HepG2 (cell line): ENCODE results near the gene DHH. TPM values are rescaled to one million over a fixed set of nuclear protein-coding genes. Genes with fewer than 3 reads are reported as not detected.

ENCODE experiments used
- ARNT2 ChIP-seq: sonication (generic); formaldehyde crosslinking; IDR thresholded peaks from 2 replicates; pipeline ENCODE4 v1.8.0; 2022; ENCODE audit warnings: mild to moderate bottlenecking, low read depth, missing genetic modification reagents, moderate library complexity
- CBX1 ChIP-seq: IDR thresholded peaks from one replicate; pipeline ENCODE4 v1.6.1; 2016; ENCODE audit warnings: antibody characterized with exemption, low read depth
- DNMT1 ChIP-seq: sonication (generic); formaldehyde crosslinking; IDR thresholded peaks from 2 replicates; pipeline ENCODE4 v1.5.1; 2020; ENCODE audit warnings: mild to moderate bottlenecking, missing genetic modification reagents
- EED ChIP-seq: sonication (generic); formaldehyde crosslinking; IDR thresholded peaks from 2 replicates; pipeline ENCODE4 v1.5.0; 2020; ENCODE audit warnings: mild to moderate bottlenecking, missing genetic modification reagents
- HNF4G ChIP-seq, 2 experiments: sonication (generic) in 1 of 2; formaldehyde crosslinking in 1 of 2; IDR thresholded peaks; 2 replicates each; pipeline versions ENCODE4 v1.4.0 to v1.6.1; 2011 to 2020; ENCODE audit warnings: borderline replicate concordance in 2 of 2, low read depth in 2 of 2, mild to moderate bottlenecking in 2 of 2, low read length in 1 of 2, missing genetic modification reagents in 1 of 2, moderate library complexity in 1 of 2
- HNRNPL ChIP-seq: fragments of 200-400 bp; formaldehyde crosslinking; IDR thresholded peaks from 2 replicates; pipeline ENCODE4 v1.6.1; 2017; ENCODE audit warnings: mild to moderate bottlenecking, low read depth, low read length
- MATR3 ChIP-seq: sonication (generic); formaldehyde crosslinking; IDR thresholded peaks from 2 replicates; pipeline ENCODE4 v1.4.0; 2020; ENCODE audit warnings: missing genetic modification reagents
- MBNL3 ChIP-seq: fragments of 250-450 bp; sonication (Bioruptor Pico); conservative IDR thresholded peaks from 2 replicates; pipeline ENCODE4 v1.8.0; 2022; ENCODE audit warnings: mild to moderate bottlenecking, inconsistent platforms
- MED1 ChIP-seq: sonication (generic); formaldehyde crosslinking; IDR thresholded peaks from 2 replicates; pipeline ENCODE4 v1.4.0; 2020; ENCODE audit warnings: missing genetic modification reagents
- MNT ChIP-seq: fragments of 450-650 bp; IDR thresholded peaks from 2 replicates; pipeline ENCODE4 v1.6.1; 2016
- MXI1 ChIP-seq: IDR thresholded peaks from 3 replicates; pipeline ENCODE4 v1.6.1; 2012; ENCODE audit warnings: low read depth, low read length, inconsistent platforms, borderline replicate concordance
- POLR2AphosphoS5 ChIP-seq: IDR thresholded peaks from 2 replicates; pipeline ENCODE4 v1.6.1; 2012; ENCODE audit warnings: low read depth, low read length
- PRPF4 ChIP-seq: fragments of 200-400 bp; formaldehyde crosslinking; IDR thresholded peaks from 2 replicates; pipeline ENCODE4 v1.6.1; 2016; ENCODE audit warnings: low read length, low read depth; ENCODE audit not compliant: poor library complexity, severe bottlenecking
- RFXANK ChIP-seq: IDR thresholded peaks from 2 replicates; pipeline ENCODE4 v1.6.1; 2016
- TCF7 ChIP-seq: sonication (generic); IDR thresholded peaks from 2 replicates; pipeline ENCODE4 v1.6.1; 2016; ENCODE audit warnings: antibody characterized with exemption, low read depth
- THRA ChIP-seq: sonication (generic); formaldehyde crosslinking; IDR thresholded peaks from 2 replicates; pipeline ENCODE4 v1.4.0; 2020; ENCODE audit warnings: missing genetic modification reagents, borderline replicate concordance
- XRCC5 ChIP-seq: fragments of 200-400 bp; formaldehyde crosslinking; optimal IDR thresholded peaks from 2 replicates; pipeline ENCODE3; 2017; ENCODE audit warnings: mild to moderate bottlenecking, low read length
- ZFP36 ChIP-seq: fragments of 150-350 bp; IDR thresholded peaks from 2 replicates; pipeline ENCODE4 v1.6.1; 2018; ENCODE audit warnings: borderline replicate concordance, low read length, low read depth; ENCODE audit not compliant: partially characterized antibody
- ZNF205 ChIP-seq: IDR thresholded peaks from 2 replicates; pipeline ENCODE4 v1.6.1; 2018; ENCODE audit warnings: missing biosample characterization, missing genetic modification reagents
- ZNF225 ChIP-seq: sonication (generic); formaldehyde crosslinking; IDR thresholded peaks from 2 replicates; pipeline ENCODE4 v1.4.0; 2020; ENCODE audit warnings: mild to moderate bottlenecking, missing genetic modification reagents
- ZNF326 ChIP-seq: sonication (generic); formaldehyde crosslinking; IDR thresholded peaks from 2 replicates; pipeline ENCODE4 v1.4.0; 2020; ENCODE audit warnings: missing genetic modification reagents, borderline replicate concordance
- ZNF431 ChIP-seq: sonication (generic); formaldehyde crosslinking; IDR thresholded peaks from 2 replicates; pipeline ENCODE4 v1.9.0; 2022; ENCODE audit warnings: missing genetic modification reagents, low read depth, mild to moderate bottlenecking, borderline replicate concordance
- ZNF549 ChIP-seq: sonication (generic); formaldehyde crosslinking; IDR thresholded peaks from 2 replicates; pipeline ENCODE4 v1.5.0; 2020; ENCODE audit warnings: missing genetic modification reagents
- ZNF580 ChIP-seq: IDR thresholded peaks from 2 replicates; pipeline ENCODE4 v1.6.1; 2016; ENCODE audit warnings: low read depth, borderline replicate concordance
- ZNF660 ChIP-seq: sonication (generic); formaldehyde crosslinking; IDR thresholded peaks from 2 replicates; pipeline ENCODE4 v1.5.1; 2020; ENCODE audit warnings: mild to moderate bottlenecking, low read depth, missing genetic modification reagents, borderline replicate concordance
- ZNF737 ChIP-seq: sonication (generic); formaldehyde crosslinking; IDR thresholded peaks from 2 replicates; pipeline ENCODE4 v1.5.0; 2020; ENCODE audit warnings: missing genetic modification reagents, mild to moderate bottlenecking, borderline replicate concordance
- ZNF749 ChIP-seq: sonication (generic); formaldehyde crosslinking; IDR thresholded peaks from 2 replicates; pipeline ENCODE4 v1.8.0; 2022; ENCODE audit warnings: mild to moderate bottlenecking, missing genetic modification reagents, moderate library complexity, borderline replicate concordance
- polyA plus RNA-seq, 8 experiments: library from polyadenylated mRNA; depleted of rRNA in 3 of 8; stranded (reverse) in 7 of 8; unstranded in 1 of 8; fragments of >200 nt; fragmentation: Illumina TruSeq in 4 of 8; extraction: Trizol in 4 of 8; gene quantifications; 2 replicates each; pipeline versions ENCODE4 v1.2.1 to v1.2.3, GENCODE V29; 2011 to 2016; ENCODE audit warnings: low read depth in 4 of 8, missing spikeins in 1 of 8, mixed read lengths in 1 of 8; ENCODE audit not compliant: insufficient read depth in 1 of 8
- total RNA-seq, 5 experiments: library from RNA; depleted of rRNA; stranded (reverse); fragments of >200 nt; fragmentation: Illumina TruSeq; extraction: Trizol; gene quantifications; 2 replicates each; pipeline ENCODE4 v1.2.3, GENCODE V29; 2016; ENCODE audit warnings: low read depth in 1 of 5

DHH gene
- total and polyA plus RNA-seq, 2 of the 13 experiments (the other 11 are each of a cell fraction or from before 2014, with no cell fraction given), result not detected

GRCh38 chr12:49069507-49070346 lies 24.9 kb downstream of the DHH start, which contains the start of gene RHEBL1 (continued):
- TF ChIP-seq MNT (peak; percentile 82), ZNF326 (CRISPR knock-in tag) (no peak), ZNF737 (CRISPR knock-in tag) (no peak), ARNT2 (CRISPR knock-in tag) (peak; percentile 89), CBX1 (no peak), DNMT1 (no peak), POLR2AphosphoS5 (peak; percentile 47; the same call in 1 of the 2 replicates), ZNF225 (CRISPR knock-in tag) (0 out of 2 replicates have a peak, but pooled peaks have one; percentile 22), ZNF205 (CRISPR knock-in tag) (no peak), ZNF580 (CRISPR knock-in tag) (0 out of 2 replicates have a peak, but pooled peaks have one; percentile 58), ZNF431 (no peak), RFXANK (CRISPR knock-in tag) (no peak; the same call in 1 of the 2 replicates), MBNL3 (no peak), THRA (CRISPR knock-in tag) (no peak), HNRNPL (0 out of 2 replicates have a peak, but pooled peaks have one; percentile 55), PRPF4 (no peak), ZNF549 (CRISPR knock-in tag) (no peak; the same call in 1 of the 2 replicates), EED (0 out of 2 replicates have a peak, but pooled peaks have one; percentile 8), MED1 (peak; percentile 54; the same call in 1 of the 2 replicates), MATR3 (no peak), ZNF749 (peak; percentile 78; the same call in 1 of the 2 replicates), MXI1 (peak; percentile 87; the same call in 1 of the 3 replicates), TCF7 (peak; percentile 36; the same call in 1 of the 2 replicates), HNF4G (IDR thresholded peaks at IDR 0.05; ENCODE audit: borderline replicate concordance, low read depth, low read length) (no peak), HNF4G (CRISPR knock-in tag; IDR thresholded peaks at IDR 0.05; ENCODE audit: borderline replicate concordance, low read depth) (no peak), ZFP36 (no peak), ZNF660 (CRISPR knock-in tag) (no peak), XRCC5 (peak; percentile 73)
